Neuronal stem cell (in vitro differentiated cells): ENCODE data around the gene PDIA5.
A peak's percentile ranks its signal among the peaks of the same experiment; 100 is the strongest.

Source experiments
- DNase-seq: peaks from one replicate; pipeline ENCODE4 v3.0.0-alpha.2; 2013; ENCODE audit warnings: low spot score
- H2AFZ ChIP-seq: one replicate; pipeline ENCODE4 v1.6.1; 2013; ENCODE audit warnings: mild to moderate bottlenecking, low read length, inconsistent platforms
- H2AK5ac ChIP-seq: 2 replicates; pipeline ENCODE4 v1.6.1; 2013; ENCODE audit warnings: low read depth, mild to moderate bottlenecking, inconsistent platforms, low read length, moderate library complexity, mixed read lengths
- H2BK120ac ChIP-seq: 2 replicates; pipeline ENCODE4 v1.6.1; 2013; ENCODE audit warnings: low read depth, mild to moderate bottlenecking, inconsistent platforms, low read length, moderate library complexity, mixed read lengths
- H2BK12ac ChIP-seq: one replicate; pipeline ENCODE4 v1.6.1; 2013; ENCODE audit warnings: low read length, inconsistent platforms
- H2BK15ac ChIP-seq: 2 replicates; pipeline ENCODE4 v1.6.1; 2013; ENCODE audit warnings: mild to moderate bottlenecking, low read length, inconsistent platforms, mixed read lengths
- H2BK5ac ChIP-seq: one replicate; pipeline ENCODE4 v1.6.1; 2013; ENCODE audit warnings: inconsistent platforms, mild to moderate bottlenecking, low read length, moderate library complexity
- H3K14ac ChIP-seq: one replicate; pipeline ENCODE4 v1.6.1; 2013; ENCODE audit warnings: low read length, inconsistent platforms
- H3K18ac ChIP-seq: 2 replicates; pipeline ENCODE4 v1.6.1; 2013; ENCODE audit warnings: low read length, inconsistent platforms
- H3K23ac ChIP-seq: 2 replicates; pipeline ENCODE4 v1.6.1; 2013; ENCODE audit warnings: low read depth, mild to moderate bottlenecking, mixed read lengths, low read length, inconsistent platforms; ENCODE audit not compliant: poor library complexity
- H3K27ac ChIP-seq: replicated peaks from 3 replicates; pipeline ENCODE4 v1.5.1; 2013; ENCODE audit warnings: low read length, inconsistent platforms
- H3K27me3 ChIP-seq, 3 experiments: 2 replicates each; pipeline ENCODE4 v1.6.1; 2013; ENCODE audit warnings: low read length in 3 of 3, mild to moderate bottlenecking in 2 of 3, inconsistent platforms in 1 of 3, low read depth in 1 of 3, mixed read lengths in 1 of 3, moderate library complexity in 1 of 3; ENCODE audit not compliant: control insufficient read depth in 3 of 3, insufficient read depth in 3 of 3
- H3K36me3 ChIP-seq, 2 donors: replicated peaks in 1 of 2; 2 replicates each; pipeline ENCODE4 v1.6.1; 2013; ENCODE audit warnings: low read length in 2 of 2; ENCODE audit not compliant: control insufficient read depth in 2 of 2, insufficient read depth in 2 of 2
- H3K4ac ChIP-seq: 2 replicates; pipeline ENCODE4 v1.6.1; 2013; ENCODE audit warnings: inconsistent platforms, mild to moderate bottlenecking, low read length, moderate library complexity
- H3K4me1 ChIP-seq, 2 donors: 1 replicate in 1 of 2; 2 replicates in 1 of 2; pipeline ENCODE4 v1.6.1; 2013; ENCODE audit warnings: low read length in 2 of 2, low read depth in 1 of 2; ENCODE audit not compliant: control insufficient read depth in 2 of 2, insufficient read depth in 1 of 2
- H3K4me2 ChIP-seq: one replicate; pipeline ENCODE4 v1.6.1; 2013; ENCODE audit warnings: mild to moderate bottlenecking, low read length, inconsistent platforms; ENCODE audit not compliant: insufficient read depth, poor library complexity, severe bottlenecking
- H3K4me3 ChIP-seq, 2 donors: 2 replicates each; pipeline ENCODE4 v1.5.1; 2013; ENCODE audit warnings: low read length in 2 of 2, mild to moderate bottlenecking in 2 of 2, inconsistent platforms in 1 of 2, moderate library complexity in 1 of 2
- H3K79me1 ChIP-seq: one replicate; pipeline ENCODE4 v1.6.1; 2013; ENCODE audit warnings: low read depth, mild to moderate bottlenecking, inconsistent platforms, low read length, moderate library complexity
- H3K9ac ChIP-seq: one replicate; pipeline ENCODE4 v1.6.1; 2013; ENCODE audit warnings: mild to moderate bottlenecking, low read depth, low read length, inconsistent platforms; ENCODE audit not compliant: poor library complexity
- H3K9me3 ChIP-seq, 2 donors: replicated peaks in 1 of 2; 2 replicates each; pipeline versions ENCODE3 to v1.6.1; 2013; ENCODE audit warnings: low read length in 2 of 2, mild to moderate bottlenecking in 2 of 2, inconsistent platforms in 1 of 2, low read depth in 1 of 2, mixed read lengths in 1 of 2, moderate library complexity in 1 of 2; ENCODE audit not compliant: control insufficient read depth in 2 of 2, insufficient read depth in 1 of 2
- H4K8ac ChIP-seq: one replicate; pipeline ENCODE4 v1.6.1; 2013; ENCODE audit warnings: low read depth, mild to moderate bottlenecking, inconsistent platforms, low read length, moderate library complexity
- H4K91ac ChIP-seq: one replicate; pipeline ENCODE4 v1.6.1; 2013; ENCODE audit warnings: low read length, low read depth, mild to moderate bottlenecking, inconsistent platforms; ENCODE audit not compliant: poor library complexity
- WGBS, 2 donors: extraction: QIAGEN DNeasy Blood & Tissue Kit; methylation state at CpG; one replicate each; pipeline ENCODE4 v1.1.7; 2013; ENCODE audit warnings: missing lambda C conversion rate in 2 of 2, mixed read lengths in 1 of 2; ENCODE audit not compliant: insufficient read length in 2 of 2, insufficient replicate concordance in 1 of 2; ENCODE audit errors: extremely low coverage in 2 of 2; 5-methylcytosine and 5-hydroxymethylcytosine counted together

Gene PDIA5

GRCh38 chr3:123194552-123194951 lies 127.7 kb downstream of the PDIA5 start:
- Histone ChIP-seq H4K8ac (no peak overlapping the region), H2BK120ac (no peak overlapping the region), H3K14ac (no peak overlapping the region), H3K18ac (no peak overlapping the region), H3K79me1 (no peaks in the 10 kb centered on the region), H2BK5ac (no peak overlapping the region), H3K4me3 (no peak overlapping the region), H3K4me2 (no peak overlapping the region), H3K36me3 (no peaks in the 10 kb centered on the region), H2BK12ac (no peak overlapping the region), H3K9ac (no peak overlapping the region), H3K27me3 (no peaks in the 10 kb centered on the region), H3K27ac (no peak overlapping the region), H4K91ac (no peak overlapping the region), H3K23ac (no peak overlapping the region), H3K4ac (no peak overlapping the region), H2BK15ac (no peak overlapping the region), H2AK5ac (no peak overlapping the region), H3K4me1 (no peaks in the 10 kb centered on the region), H3K9me3 (peaks cover 0 to 7% of the 10 kb centered on the region in 2 donors), H2AFZ (no peak overlapping the region)
- DNase-seq = peak; percentile 33
- WGBS, 2 donors = no CpG with 5 or more reads among the region's 10 CpGs

GRCh38 chr3:123198372-123198771 lies 131.5 kb downstream of the PDIA5 start:
- Histone ChIP-seq H3K9me3 (peaks cover 0 to 7% of the 10 kb centered on the region in 2 donors), H3K4me1 (peaks cover 5 to 8% of the 10 kb centered on the region in 2 donors), H3K79me1 (peaks cover 4% of the 10 kb centered on the region), H2BK120ac (no peak overlapping the region), H2BK5ac (no peak overlapping the region), H4K91ac (no peak overlapping the region), H3K27ac (no peak overlapping the region), H3K18ac (no peak overlapping the region), H3K4me2 (no peak overlapping the region), H4K8ac (no peak overlapping the region), H2AK5ac (no peak overlapping the region), H3K36me3 (no peaks in the 10 kb centered on the region), H2AFZ (no peak overlapping the region), H3K23ac (no peak overlapping the region), H2BK15ac (no peak overlapping the region), H2BK12ac (no peak overlapping the region), H3K27me3 (no peaks in the 10 kb centered on the region), H3K9ac (no peak overlapping the region), H3K4ac (no peak overlapping the region), H3K4me3 (no peak overlapping the region), H3K14ac (no peak overlapping the region)
- no peak for DNase-seq
- WGBS, 2 donors = no CpG with 5 or more reads among the region's 1 CpG

- no peak overlapping the region for H3K4ac ChIP-seq
- H3K27ac ChIP-seq = no peak overlapping the region
Observed at GRCh38 chr3:123201223-123201556, 134.4 kb downstream of the PDIA5 start.

GRCh38 chr3:123201557-123202427 lies 135.0 kb downstream of the PDIA5 start, which contains the start of gene SEC22A:
Gene SEC22A (plus strand): TSS chr3:123201943. CDS start chr3:123209218, 7,275 bp downstream.
- Histone ChIP-seq H3K4me2 (peak within 1 kb of the TSS; percentile 95), H3K9ac (peak within 1 kb of the TSS; percentile 97), H3K9me3 (peaks cover 0 to 7% of the 10 kb centered on the region in 2 donors), H3K79me1 (peaks cover 4% of the 10 kb centered on the region), H3K27ac (no peak within 1 kb of the TSS), H3K4ac (peak within 1 kb of the TSS; percentile 38), H2BK12ac (peak within 1 kb of the TSS; percentile 14), H3K4me3 (peak within 1 kb of the TSS; percentile 85 to 99), H2BK5ac (peak within 1 kb of the TSS; percentile 29), H3K27me3 (no peaks in the 10 kb centered on the region), H3K36me3 (peaks cover 0 to 5% of the 10 kb centered on the region in 2 donors), H4K91ac (no peak within 1 kb of the TSS), H2AFZ (peak within 1 kb of the TSS; percentile 96), H3K4me1 (peaks cover 5 to 8% of the 10 kb centered on the region in 2 donors), H2AK5ac (peak within 1 kb of the TSS; percentile 39), H2BK120ac (peak within 1 kb of the TSS; percentile 42), H3K14ac (no peak within 1 kb of the TSS), H3K23ac (peak within 1 kb of the TSS; percentile 60), H3K18ac (peak within 1 kb of the TSS; percentile 98), H2BK15ac (no peak within 1 kb of the TSS), H4K8ac (no peak within 1 kb of the TSS)
- no CpG with 5 or more reads among the region's 60 CpGs for WGBS, 2 donors
- peak; percentile 88 for DNase-seq

More at GRCh38 chr3:123201223-123201556, 134.4 kb downstream of the PDIA5 start:
- peak overlapping the region; percentile 77 to 85 for H3K4me3 ChIP-seq
- H3K79me1 ChIP-seq = peaks cover 4% of the 10 kb centered on the region
- no CpG with 5 or more reads among the region's 6 CpGs for WGBS, 2 donors
- no peak overlapping the region for H2BK15ac ChIP-seq
- H4K91ac ChIP-seq = no peak overlapping the region
- peaks cover 0 to 3% of the 10 kb centered on the region in 2 donors for H3K36me3 ChIP-seq
- H2AK5ac ChIP-seq = no peak overlapping the region
- H3K4me1 ChIP-seq = peaks cover 5 to 8% of the 10 kb centered on the region in 2 donors
- peak overlapping the region; percentile 75 for H3K9ac ChIP-seq
- H3K23ac ChIP-seq = no peak overlapping the region
- no peak overlapping the region for H4K8ac ChIP-seq
- H2BK5ac ChIP-seq = no peak overlapping the region
- H3K27me3 ChIP-seq = no peaks in the 10 kb centered on the region
- H2AFZ ChIP-seq = peak overlapping the region; percentile 96
- peak overlapping the region; percentile 1 for H3K18ac ChIP-seq
- DNase-seq = no peak
- peak overlapping the region; percentile 64 for H3K4me2 ChIP-seq
- H3K14ac ChIP-seq = no peak overlapping the region
- peaks cover 0 to 7% of the 10 kb centered on the region in 2 donors for H3K9me3 ChIP-seq
- H2BK120ac ChIP-seq = no peak overlapping the region
- no peak overlapping the region for H2BK12ac ChIP-seq
